ENCODE data around the gene TTC28. TPM values are rescaled to one million over a fixed set of nuclear protein-coding genes. Genes with fewer than 3 reads are reported as not detected.

TTC28 gene
- polyA plus RNA-seq, 1 donor from 2014 or later = 14.8 TPM

- H3K79me2 ChIP-seq (replicated peaks; ENCODE audit: insufficient read depth, low read length) = no peaks in the 10 kb centered on the region
- no peaks in the 10 kb centered on the region for H3K9me3 ChIP-seq (ENCODE audit: low read length)
- H3K36me3 ChIP-seq (ENCODE audit: insufficient read depth, low read length) = no peaks in the 10 kb centered on the region
- no peaks in the 10 kb centered on the region for H3K9me2 ChIP-seq (ENCODE audit: insufficient read depth, low read length)
- H3K27ac ChIP-seq (ENCODE audit: low read length) = no peak overlapping the region
- no peaks in the 10 kb centered on the region for H3K27me3 ChIP-seq (ENCODE audit: insufficient read depth, low read depth, low read length)
- no peaks in the 10 kb centered on the region for H3F3A ChIP-seq (ENCODE audit: insufficient read depth, low read length, poor library complexity, severe bottlenecking)
- H3K4me2 ChIP-seq (ENCODE audit: low read length) = no peak overlapping the region
- H4K20me1 ChIP-seq (ENCODE audit: insufficient read depth) = no peaks in the 10 kb centered on the region
- no peak overlapping the region for H3K9ac ChIP-seq (ENCODE audit: low read length)
- H2AFZ ChIP-seq (ENCODE audit: low read depth, low read length) = no peak overlapping the region
- H3K4me3 ChIP-seq (ENCODE audit: low read length) = no peak overlapping the region
- TF ChIP-seq, protein P1, sequence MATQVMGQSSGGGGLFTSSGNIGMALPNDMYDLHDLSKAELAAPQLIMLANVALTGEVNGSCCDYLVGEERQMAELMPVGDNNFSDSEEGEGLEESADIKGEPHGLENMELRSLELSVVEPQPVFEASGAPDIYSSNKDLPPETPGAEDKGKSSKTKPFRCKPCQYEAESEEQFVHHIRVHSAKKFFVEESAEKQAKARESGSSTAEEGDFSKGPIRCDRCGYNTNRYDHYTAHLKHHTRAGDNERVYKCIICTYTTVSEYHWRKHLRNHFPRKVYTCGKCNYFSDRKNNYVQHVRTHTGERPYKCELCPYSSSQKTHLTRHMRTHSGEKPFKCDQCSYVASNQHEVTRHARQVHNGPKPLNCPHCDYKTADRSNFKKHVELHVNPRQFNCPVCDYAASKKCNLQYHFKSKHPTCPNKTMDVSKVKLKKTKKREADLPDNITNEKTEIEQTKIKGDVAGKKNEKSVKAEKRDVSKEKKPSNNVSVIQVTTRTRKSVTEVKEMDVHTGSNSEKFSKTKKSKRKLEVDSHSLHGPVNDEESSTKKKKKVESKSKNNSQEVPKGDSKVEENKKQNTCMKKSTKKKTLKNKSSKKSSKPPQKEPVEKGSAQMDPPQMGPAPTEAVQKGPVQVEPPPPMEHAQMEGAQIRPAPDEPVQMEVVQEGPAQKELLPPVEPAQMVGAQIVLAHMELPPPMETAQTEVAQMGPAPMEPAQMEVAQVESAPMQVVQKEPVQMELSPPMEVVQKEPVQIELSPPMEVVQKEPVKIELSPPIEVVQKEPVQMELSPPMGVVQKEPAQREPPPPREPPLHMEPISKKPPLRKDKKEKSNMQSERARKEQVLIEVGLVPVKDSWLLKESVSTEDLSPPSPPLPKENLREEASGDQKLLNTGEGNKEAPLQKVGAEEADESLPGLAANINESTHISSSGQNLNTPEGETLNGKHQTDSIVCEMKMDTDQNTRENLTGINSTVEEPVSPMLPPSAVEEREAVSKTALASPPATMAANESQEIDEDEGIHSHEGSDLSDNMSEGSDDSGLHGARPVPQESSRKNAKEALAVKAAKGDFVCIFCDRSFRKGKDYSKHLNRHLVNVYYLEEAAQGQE (IDR thresholded peaks at IDR 0.05; ENCODE audit: borderline replicate concordance) = no peak
- no peak for TF ChIP-seq EP300 (conservative IDR thresholded peaks at IDR 0.05; ENCODE audit: poor library complexity, severe bottlenecking)
- TF ChIP-seq POLR2AphosphoS5 (IDR thresholded peaks at IDR 0.05) = no peak
- TF ChIP-seq SMC3 (conservative IDR thresholded peaks at IDR 0.05; ENCODE audit: poor library complexity) = no peak
- no peak for TF ChIP-seq TAF1 (IDR thresholded peaks at IDR 0.05; ENCODE audit: low read depth)
- no peak for TF ChIP-seq MXI1 (conservative IDR thresholded peaks at IDR 0.05; ENCODE audit: poor library complexity, severe bottlenecking)
- no peak for TF ChIP-seq EZH2 (IDR thresholded peaks at IDR 0.05; ENCODE audit: borderline replicate concordance, insufficient read depth, low read length, poor library complexity, severe bottlenecking)
- TF ChIP-seq RAD21 (conservative IDR thresholded peaks at IDR 0.05) = no peak
- TF ChIP-seq, protein P2, sequence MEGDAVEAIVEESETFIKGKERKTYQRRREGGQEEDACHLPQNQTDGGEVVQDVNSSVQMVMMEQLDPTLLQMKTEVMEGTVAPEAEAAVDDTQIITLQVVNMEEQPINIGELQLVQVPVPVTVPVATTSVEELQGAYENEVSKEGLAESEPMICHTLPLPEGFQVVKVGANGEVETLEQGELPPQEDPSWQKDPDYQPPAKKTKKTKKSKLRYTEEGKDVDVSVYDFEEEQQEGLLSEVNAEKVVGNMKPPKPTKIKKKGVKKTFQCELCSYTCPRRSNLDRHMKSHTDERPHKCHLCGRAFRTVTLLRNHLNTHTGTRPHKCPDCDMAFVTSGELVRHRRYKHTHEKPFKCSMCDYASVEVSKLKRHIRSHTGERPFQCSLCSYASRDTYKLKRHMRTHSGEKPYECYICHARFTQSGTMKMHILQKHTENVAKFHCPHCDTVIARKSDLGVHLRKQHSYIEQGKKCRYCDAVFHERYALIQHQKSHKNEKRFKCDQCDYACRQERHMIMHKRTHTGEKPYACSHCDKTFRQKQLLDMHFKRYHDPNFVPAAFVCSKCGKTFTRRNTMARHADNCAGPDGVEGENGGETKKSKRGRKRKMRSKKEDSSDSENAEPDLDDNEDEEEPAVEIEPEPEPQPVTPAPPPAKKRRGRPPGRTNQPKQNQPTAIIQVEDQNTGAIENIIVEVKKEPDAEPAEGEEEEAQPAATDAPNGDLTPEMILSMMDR (IDR thresholded peaks at IDR 0.05; ENCODE audit: poor library complexity, severe bottlenecking) = no peak
Measured at GRCh38 chr22:28246397-28246796, 433.2 kb downstream of the TTC28 start.

DNA sequence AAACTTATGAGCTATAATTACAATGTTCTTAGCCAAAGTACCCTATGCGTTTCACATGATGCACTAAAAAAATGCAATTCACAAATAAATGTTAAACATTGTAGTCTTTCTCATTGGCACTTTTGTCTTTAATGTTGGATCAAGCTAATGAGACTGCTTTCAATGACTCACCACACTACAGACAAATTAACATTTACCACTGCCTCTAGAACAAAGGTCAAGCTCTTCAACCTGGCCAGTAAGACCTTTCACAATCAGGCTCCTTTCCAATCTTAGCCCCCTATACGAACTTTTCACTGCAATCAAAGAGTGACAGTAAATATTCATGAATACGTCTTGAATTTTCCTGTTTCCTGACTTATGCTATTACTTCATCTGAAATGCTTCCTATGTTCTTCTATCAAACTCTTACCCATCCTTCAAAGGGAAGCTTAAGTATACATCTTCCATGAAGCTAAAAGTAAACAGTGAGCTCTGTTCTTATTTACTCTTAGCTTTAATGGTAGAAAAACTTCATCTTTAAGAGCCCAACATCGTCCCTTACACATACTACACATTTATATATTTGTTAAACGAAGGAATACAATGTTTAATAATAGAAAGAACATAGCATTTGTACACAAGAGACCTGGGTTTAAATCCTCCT, 433.9 kb downstream of the TTC28 start:
- Histone ChIP-seq H3K79me2 (replicated peaks; ENCODE audit: insufficient read depth, low read length) (no peaks in the 10 kb centered on the region), H3F3A (ENCODE audit: insufficient read depth, low read length, poor library complexity, severe bottlenecking) (no peaks in the 10 kb centered on the region), H4K20me1 (ENCODE audit: insufficient read depth) (no peaks in the 10 kb centered on the region), H3K9ac (ENCODE audit: low read length) (no peak overlapping the region), H3K27ac (ENCODE audit: low read length) (no peak overlapping the region), H2AFZ (ENCODE audit: low read depth, low read length) (no peak overlapping the region), H3K4me2 (ENCODE audit: low read length) (no peak overlapping the region), H3K9me3 (ENCODE audit: low read length) (no peaks in the 10 kb centered on the region), H3K36me3 (ENCODE audit: insufficient read depth, low read length) (no peaks in the 10 kb centered on the region), H3K27me3 (ENCODE audit: insufficient read depth, low read depth, low read length) (no peaks in the 10 kb centered on the region), H3K9me2 (ENCODE audit: insufficient read depth, low read length) (no peaks in the 10 kb centered on the region), H3K4me3 (ENCODE audit: low read length) (peak overlapping the region; percentile 43)
- TF ChIP-seq SMC3 (conservative IDR thresholded peaks at IDR 0.05; ENCODE audit: poor library complexity) (no peak), POLR2AphosphoS5 (IDR thresholded peaks at IDR 0.05) (no peak)
- TF ChIP-seq, protein P1 (IDR thresholded peaks at IDR 0.05; ENCODE audit: borderline replicate concordance) = no peak

All from neural cell (in vitro differentiated cells).